HK-2 (cell line): ENCODE results near the gene XIST.
"Not testable (repeated sequence)": the region's sequence is repeated elsewhere in the genome, so short reads cannot be mapped to it uniquely, and the experiment has no call there.

Source experiments
- DNase-seq: peaks from one replicate; pipeline ENCODE4 v3.0.0-alpha.2; 2018; ENCODE audit not compliant: unreplicated experiment

Gene XIST

GRCh38 chrX:73852467-73852866 lies at the start of gene XIST:
TSS of gene XIST (minus strand) at chrX:73852714.
- DNase-seq = no peak

- not testable (repeated sequence) for DNase-seq
Measured at GRCh38 chrX:73898315-73898714, 45.8 kb upstream of the XIST start.

- not testable (repeated sequence) for DNase-seq
Measured at GRCh38 chrX:73892515-73893090, 40.1 kb upstream of the XIST start.

- not testable (repeated sequence) for DNase-seq
Measured at GRCh38 chrX:73882260-73882659, 29.7 kb upstream of the XIST start.

- DNase-seq = peak; percentile 35
Measured at GRCh38 chrX:73877687-73878086, 25.2 kb upstream of the XIST start.

GRCh38 chrX:73876911-73877310 lies 24.4 kb upstream of the XIST start:
- no peak for DNase-seq

- no peak for DNase-seq
Measured at GRCh38 chrX:73868916-73869315, 16.4 kb upstream of the XIST start.

- DNase-seq = no peak
Measured at GRCh38 chrX:73867144-73867543, 14.6 kb upstream of the XIST start.

- no peak for DNase-seq
Measured at GRCh38 chrX:73863852-73864251, 11.3 kb upstream of the XIST start.

GRCh38 chrX:73863268-73863667 lies 10.8 kb upstream of the XIST start:
- no peak for DNase-seq

- no peak for DNase-seq
Measured at GRCh38 chrX:73859622-73860021, 7.1 kb upstream of the XIST start.

GRCh38 chrX:73855546-73855945 lies 3.0 kb upstream of the XIST start:
- DNase-seq = peak; percentile 54

- no peak for DNase-seq
Measured at GRCh38 chrX:73852022-73852421, 492 bp downstream of the XIST start.

GRCh38 chrX:73851014-73852009 lies 1.2 kb downstream of the XIST start:
- DNase-seq = no peak

GRCh38 chrX:73850124-73851013 lies 2.1 kb downstream of the XIST start:
- peak; percentile 14 for DNase-seq

GRCh38 chrX:73849073-73849472 lies 3.4 kb downstream of the XIST start:
- no peak for DNase-seq

GRCh38 chrX:73847991-73848390 lies 4.5 kb downstream of the XIST start:
- DNase-seq = no peak

- DNase-seq = no peak
Measured at GRCh38 chrX:73847100-73847499, 5.4 kb downstream of the XIST start.

- DNase-seq = no peak
Measured at GRCh38 chrX:73842541-73843234, 9.8 kb downstream of the XIST start.

- DNase-seq = no peak
Measured at GRCh38 chrX:73841337-73841736, 11.2 kb downstream of the XIST start.

GRCh38 chrX:73840120-73840924 lies 12.2 kb downstream of the XIST start:
- no peak for DNase-seq
